ENCODE results near the gene STYXL2.

The STYXL2 gene

GRCh38 chr1:167136191-167136614, 42.3 kb downstream of the STYXL2 start:
- no peak for DNase-seq (ENCODE audit: low read depth in 2 of 2)

- no peak for DNase-seq (ENCODE audit: low read depth in 2 of 2)
Observed at GRCh38 chr1:167136806-167137205, 42.9 kb downstream of the STYXL2 start.

DNA sequence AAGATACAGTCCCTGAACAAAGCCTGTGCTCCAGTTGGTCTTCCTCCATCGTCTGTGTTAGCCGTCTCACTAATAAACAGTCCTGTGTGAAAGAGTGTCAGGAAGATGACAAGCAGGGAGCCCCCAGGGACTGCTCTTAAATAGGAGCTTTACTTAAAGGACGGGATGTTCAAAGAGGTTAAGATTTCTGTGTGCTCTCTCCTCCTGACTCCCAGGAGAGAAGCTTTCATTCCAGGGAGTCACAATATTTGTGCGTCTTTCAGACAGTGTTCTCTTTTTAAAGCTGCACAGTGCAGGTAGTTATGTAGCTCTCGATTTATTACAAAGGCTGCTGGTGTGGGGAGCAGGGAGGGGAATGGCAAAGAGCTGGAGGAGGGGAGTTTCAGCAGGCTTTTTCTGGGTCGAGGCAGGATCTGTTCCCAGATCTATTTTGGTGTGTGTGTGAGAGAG, 43.5 kb downstream of the STYXL2 start:
- no peak for DNase-seq (ENCODE audit: low read depth in 2 of 2)

DNA sequence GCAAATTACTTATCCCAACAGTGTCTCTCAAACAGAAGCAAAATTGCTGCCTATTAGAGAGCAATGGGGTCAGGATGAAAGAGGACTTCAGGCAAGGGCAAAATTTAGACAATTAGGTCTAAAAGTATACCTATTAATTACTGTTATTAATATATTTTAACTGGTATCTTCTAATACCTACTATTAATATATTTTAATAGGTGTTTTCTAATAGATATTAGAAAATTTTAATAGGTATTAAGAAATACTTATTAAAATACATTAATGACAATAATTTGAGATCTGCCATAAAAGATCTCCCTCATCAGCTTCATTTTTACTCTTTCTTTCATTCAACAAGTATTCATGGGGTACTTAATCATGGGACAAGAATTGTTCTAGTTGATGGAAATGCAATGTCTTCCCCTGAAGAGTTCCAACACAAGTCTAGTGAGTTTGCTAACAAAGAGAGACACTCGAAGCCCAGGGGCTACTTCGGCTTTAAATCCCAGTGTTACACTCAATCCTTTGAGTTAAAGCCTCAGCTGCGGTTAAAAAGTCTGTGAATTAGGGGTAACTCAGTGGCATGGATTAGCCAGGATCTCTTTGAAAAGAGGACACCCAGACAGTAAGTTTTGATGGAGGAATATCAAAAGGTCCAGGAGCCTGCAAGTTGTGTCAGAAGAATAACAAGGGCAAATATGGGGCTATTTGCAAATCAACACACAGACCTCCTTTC, 44.1 kb downstream of the STYXL2 start:
- no peak for DNase-seq (ENCODE audit: low read depth in 2 of 2)

DNA sequence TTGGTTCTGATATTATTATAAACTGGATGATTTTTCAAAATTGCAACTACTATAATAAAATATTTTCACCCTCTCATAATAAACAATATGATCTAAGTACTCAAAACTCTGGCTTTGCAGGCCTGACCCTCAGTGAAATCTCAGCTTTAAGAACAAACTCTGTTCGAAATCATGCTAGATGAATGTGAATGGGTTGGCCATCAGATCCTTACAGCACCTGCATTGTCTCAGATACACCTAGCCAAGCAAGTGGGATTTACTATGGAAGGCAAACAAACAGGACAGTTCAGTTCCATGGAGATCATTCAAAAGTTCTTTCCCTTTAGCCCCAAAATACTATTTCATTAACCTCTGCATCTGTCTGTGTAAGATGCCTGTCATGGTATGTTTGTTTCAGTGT, 44.8 kb downstream of the STYXL2 start:
- DNase-seq (ENCODE audit: low read depth in 2 of 2) = no peak

DNA sequence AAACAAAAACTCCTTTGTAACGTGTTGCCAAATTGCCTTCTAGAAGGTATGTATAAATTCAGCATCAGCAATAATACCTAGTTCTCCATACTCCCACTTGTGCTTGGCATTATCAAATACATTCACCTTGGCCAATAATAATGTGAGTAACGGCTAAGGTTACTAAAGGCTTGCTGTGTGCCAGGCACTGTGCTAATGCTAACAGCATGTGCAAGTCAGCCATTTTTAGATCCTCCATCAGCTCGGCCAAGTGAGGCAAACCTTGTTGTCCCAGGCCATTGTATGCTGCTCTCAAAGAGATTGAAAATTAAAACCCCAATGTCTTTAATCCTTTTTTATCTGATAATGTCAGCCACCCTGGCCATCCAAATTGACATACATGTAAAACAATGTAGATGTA, 48.1 kb downstream of the STYXL2 start:
- DNase-seq (ENCODE audit: low read depth in 2 of 2) = no peak
